Keratinocyte (primary cell): ENCODE data around the gene HOXA1.

Experiments
- EZH2 ChIP-seq: IDR thresholded peaks from one replicate; pipeline ENCODE4 v1.6.1; 2012; ENCODE audit warnings: inconsistent platforms, mild to moderate bottlenecking, low read length, moderate library complexity
- TF ChIP-seq, protein P1 (sequence below), 3 experiments: IDR thresholded peaks in 1 of 3; conservative IDR thresholded peaks in 1 of 3; optimal IDR thresholded peaks in 1 of 3; 2 replicates in 2 of 3; 3 replicates in 1 of 3; pipeline versions ENCODE3 to v1.5.1; 2011; ENCODE audit warnings: low read length in 3 of 3, mild to moderate bottlenecking in 3 of 3, moderate library complexity in 2 of 3, control low read depth in 1 of 3, inconsistent platforms in 1 of 3; ENCODE audit not compliant: insufficient read depth in 2 of 3; ENCODE audit errors: extremely low read depth in 1 of 3

DNA sequence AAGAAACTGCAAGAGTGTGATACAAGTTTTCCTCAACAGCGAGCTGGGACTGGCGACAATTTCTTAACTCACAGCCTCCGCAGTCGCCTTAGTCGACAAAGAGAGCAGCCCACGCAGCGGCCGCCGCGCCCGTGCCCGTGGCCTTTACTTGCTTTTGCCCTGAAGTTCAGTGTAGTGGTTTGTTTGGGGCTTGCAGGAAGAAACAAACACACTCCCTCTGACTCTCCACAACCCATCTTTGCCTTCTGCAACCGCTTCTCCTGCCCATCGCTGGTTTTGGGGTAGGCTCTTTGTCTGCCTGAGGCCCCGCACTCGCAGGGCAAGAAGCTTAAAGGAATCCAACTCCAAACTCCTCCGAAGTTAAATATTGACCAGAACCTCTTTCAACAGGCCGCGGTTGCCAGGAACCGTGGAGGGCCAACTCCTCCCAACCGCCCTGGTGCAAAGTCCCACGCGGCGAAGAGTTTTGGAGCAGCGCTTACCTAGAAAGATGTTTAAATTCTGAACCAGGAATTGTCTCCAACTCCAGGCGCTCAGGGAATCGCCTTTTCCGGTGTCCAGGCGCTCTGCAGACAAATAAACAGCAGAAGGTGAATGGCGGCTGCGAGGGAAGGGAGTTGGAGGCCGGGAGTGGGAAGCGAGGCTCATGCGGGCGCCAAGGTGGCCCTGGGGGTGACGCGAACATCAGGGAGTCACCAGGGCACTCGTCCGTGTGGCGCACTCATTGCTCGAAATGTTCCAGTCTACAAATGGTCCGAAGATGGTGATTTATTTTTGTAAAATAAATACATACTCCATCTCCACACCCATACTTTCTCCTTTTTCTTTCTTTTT lies 26.5 kb upstream of the HOXA1 start:
- TF ChIP-seq EZH2, result no peak
- TF ChIP-seq, protein P1, sequence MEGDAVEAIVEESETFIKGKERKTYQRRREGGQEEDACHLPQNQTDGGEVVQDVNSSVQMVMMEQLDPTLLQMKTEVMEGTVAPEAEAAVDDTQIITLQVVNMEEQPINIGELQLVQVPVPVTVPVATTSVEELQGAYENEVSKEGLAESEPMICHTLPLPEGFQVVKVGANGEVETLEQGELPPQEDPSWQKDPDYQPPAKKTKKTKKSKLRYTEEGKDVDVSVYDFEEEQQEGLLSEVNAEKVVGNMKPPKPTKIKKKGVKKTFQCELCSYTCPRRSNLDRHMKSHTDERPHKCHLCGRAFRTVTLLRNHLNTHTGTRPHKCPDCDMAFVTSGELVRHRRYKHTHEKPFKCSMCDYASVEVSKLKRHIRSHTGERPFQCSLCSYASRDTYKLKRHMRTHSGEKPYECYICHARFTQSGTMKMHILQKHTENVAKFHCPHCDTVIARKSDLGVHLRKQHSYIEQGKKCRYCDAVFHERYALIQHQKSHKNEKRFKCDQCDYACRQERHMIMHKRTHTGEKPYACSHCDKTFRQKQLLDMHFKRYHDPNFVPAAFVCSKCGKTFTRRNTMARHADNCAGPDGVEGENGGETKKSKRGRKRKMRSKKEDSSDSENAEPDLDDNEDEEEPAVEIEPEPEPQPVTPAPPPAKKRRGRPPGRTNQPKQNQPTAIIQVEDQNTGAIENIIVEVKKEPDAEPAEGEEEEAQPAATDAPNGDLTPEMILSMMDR (optimal IDR thresholded peaks at IDR 0.05 in 1 of 3, IDR thresholded peaks at IDR 0.05 in 1 of 3, conservative IDR thresholded peaks at IDR 0.05 in 1 of 3; ENCODE audit: extremely low read depth in 1 of 3, insufficient read depth in 2 of 3, low read length in 3 of 3), result no peak
